A673 (cell line): ENCODE data around the gene IDUA. TPM values are rescaled to one million over a fixed set of nuclear protein-coding genes. Genes with fewer than 3 reads are reported as not detected.
A peak's percentile ranks its signal among the peaks of the same experiment; 100 is the strongest.
"Not testable (repeated sequence)": the region's sequence is repeated elsewhere in the genome, so short reads cannot be mapped to it uniquely, and the experiment has no call there.

Source experiments
- BruUV-seq: library from RNA; stranded (reverse); fragments of 400-500 nt; replicated peaks from 2 replicates; lab custom pipeline; 2021; lab: Mats Ljungman, UMichigan
- CTCF ChIA-PET: fragments of 300-600 bp; sonication (Branson Sonifier 250); formaldehyde crosslinking; loops from one replicate; lab custom pipeline; 2022; ENCODE audit warnings: antibody characterized with exemption; lab: Charles Lee
- POLR2A ChIA-PET: fragments of 300-600 bp; sonication (Branson Sonifier 250); formaldehyde crosslinking; loops from one replicate; lab custom pipeline; 2022; ENCODE audit warnings: antibody characterized with exemption; ENCODE audit not compliant: low non-redundant PET; lab: Charles Lee
- DNase-seq: peaks from one replicate; pipeline ENCODE4 v3.0.0-alpha.2; 2015; ENCODE audit warnings: low spot score
- H3K27ac ChIP-seq: fragments of 200-600 bp; sonication (generic); 2 replicates; pipeline ENCODE4 v1.5.1; 2016; ENCODE audit warnings: mixed run types, low read depth, mild to moderate bottlenecking, mixed read lengths, antibody characterized with exemption, low read length; ENCODE audit not compliant: poor library complexity, severe bottlenecking
- H3K27me3 ChIP-seq: fragments of 200-600 bp; sonication (generic); replicated peaks from 2 replicates; pipeline ENCODE4 v1.6.1; 2017; ENCODE audit warnings: mixed run types, low read depth, mild to moderate bottlenecking, mixed read lengths, antibody characterized with exemption, low read length; ENCODE audit not compliant: insufficient read depth, poor library complexity
- H3K36me3 ChIP-seq: fragments of 200-600 bp; sonication (generic); 2 replicates; pipeline ENCODE4 v1.6.1; 2016; ENCODE audit warnings: mixed run types, mild to moderate bottlenecking, mixed read lengths, antibody characterized with exemption, low read length; ENCODE audit not compliant: insufficient read depth, poor library complexity, severe bottlenecking
- H3K4me1 ChIP-seq: fragments of 200-600 bp; sonication (generic); 2 replicates; pipeline ENCODE4 v1.6.1; 2017; ENCODE audit warnings: mixed run types, mild to moderate bottlenecking, mixed read lengths, antibody characterized with exemption, low read length; ENCODE audit not compliant: insufficient read depth, poor library complexity, severe bottlenecking
- H3K4me3 ChIP-seq: fragments of 200-600 bp; sonication (generic); 2 replicates; pipeline ENCODE4 v1.5.1; 2016; ENCODE audit warnings: low read depth, mixed run types, mild to moderate bottlenecking, mixed read lengths, low read length; ENCODE audit not compliant: poor library complexity, severe bottlenecking
- H3K9me3 ChIP-seq: fragments of 200-600 bp; sonication (generic); 2 replicates; pipeline ENCODE4 v1.6.1; 2016; ENCODE audit warnings: mixed run types, low read depth, mild to moderate bottlenecking, mixed read lengths, antibody characterized with exemption, low read length; ENCODE audit not compliant: poor library complexity, severe bottlenecking
- EZH2 ChIP-seq: fragments of 200-600 bp; sonication (generic); IDR thresholded peaks from 2 replicates; pipeline ENCODE4 v1.6.1; 2017; ENCODE audit warnings: borderline replicate concordance, low read depth, mild to moderate bottlenecking, mixed read lengths, antibody characterized with exemption, low read length; ENCODE audit not compliant: poor library complexity, severe bottlenecking
- intact Hi-C: fragments of 100-400 bp; cut with micrococcal nuclease; formaldehyde crosslinking; loops from one replicate; pipeline ENCODE4 v1.10.0; 2022; ENCODE audit not compliant: unreplicated experiment
- total RNA-seq: library from RNA; stranded (reverse); gene quantifications from 2 replicates; pipeline ENCODE4 v1.2.3, GENCODE V29; 2021
- TF ChIP-seq, protein P1 (sequence below): fragments of 300-800, 200-600 bp; sonication (generic); conservative IDR thresholded peaks from 2 replicates; pipeline ENCODE4 v1.5.1; 2017; ENCODE audit warnings: low read depth, mild to moderate bottlenecking, antibody characterized with exemption, low read length, moderate library complexity, mixed read lengths

Gene IDUA
- total RNA-seq, 1 experiment from 2014 or later = 12.3 TPM

DNA sequence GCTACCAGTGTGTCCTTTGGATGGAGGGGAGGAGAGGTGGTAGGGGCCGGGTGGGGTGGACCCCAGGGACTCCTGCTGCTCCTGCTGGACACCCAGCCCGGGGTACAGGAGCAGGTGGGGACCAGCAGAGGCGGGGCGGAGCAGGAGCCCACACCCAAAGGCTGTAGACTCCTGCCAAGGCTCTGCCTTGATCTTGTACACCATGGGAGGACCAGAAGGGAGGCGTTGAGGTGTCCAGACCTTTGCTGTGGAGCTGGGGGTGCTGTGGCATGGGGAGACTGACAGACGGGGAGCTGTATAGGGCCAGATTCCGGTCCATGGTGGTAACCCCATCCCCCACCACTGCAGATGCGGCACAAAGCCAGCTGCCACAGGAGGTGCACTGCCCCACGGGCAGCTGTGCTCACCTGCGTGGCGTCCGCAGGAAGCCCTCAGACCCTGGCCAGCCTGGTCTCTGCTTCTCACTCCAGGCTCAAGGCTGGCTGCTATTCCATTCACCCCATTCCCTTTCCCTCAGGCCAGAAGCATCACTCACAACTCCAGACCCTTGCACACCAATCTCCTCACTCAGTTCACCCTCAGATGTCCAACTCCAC lies 11.3 kb downstream of the IDUA start:
- Histone ChIP-seq H3K36me3 (no peaks in the 10 kb centered on the region), H3K4me3 (no peak overlapping the region), H3K27ac (no peak overlapping the region), H3K27me3 (peaks cover 67% of the 10 kb centered on the region), H3K4me1 (peaks cover 13% of the 10 kb centered on the region), H3K9me3 (no peaks in the 10 kb centered on the region)
- ChIA-PET POLR2A (no interaction called here), CTCF (interaction anchor here (0.8 kb wide), 1 partner anchor 358 kb away, joined by 3 read pairs; no protein-coding TSS in a partner anchor)
- no peak for TF ChIP-seq EZH2
- TF ChIP-seq, protein P1, sequence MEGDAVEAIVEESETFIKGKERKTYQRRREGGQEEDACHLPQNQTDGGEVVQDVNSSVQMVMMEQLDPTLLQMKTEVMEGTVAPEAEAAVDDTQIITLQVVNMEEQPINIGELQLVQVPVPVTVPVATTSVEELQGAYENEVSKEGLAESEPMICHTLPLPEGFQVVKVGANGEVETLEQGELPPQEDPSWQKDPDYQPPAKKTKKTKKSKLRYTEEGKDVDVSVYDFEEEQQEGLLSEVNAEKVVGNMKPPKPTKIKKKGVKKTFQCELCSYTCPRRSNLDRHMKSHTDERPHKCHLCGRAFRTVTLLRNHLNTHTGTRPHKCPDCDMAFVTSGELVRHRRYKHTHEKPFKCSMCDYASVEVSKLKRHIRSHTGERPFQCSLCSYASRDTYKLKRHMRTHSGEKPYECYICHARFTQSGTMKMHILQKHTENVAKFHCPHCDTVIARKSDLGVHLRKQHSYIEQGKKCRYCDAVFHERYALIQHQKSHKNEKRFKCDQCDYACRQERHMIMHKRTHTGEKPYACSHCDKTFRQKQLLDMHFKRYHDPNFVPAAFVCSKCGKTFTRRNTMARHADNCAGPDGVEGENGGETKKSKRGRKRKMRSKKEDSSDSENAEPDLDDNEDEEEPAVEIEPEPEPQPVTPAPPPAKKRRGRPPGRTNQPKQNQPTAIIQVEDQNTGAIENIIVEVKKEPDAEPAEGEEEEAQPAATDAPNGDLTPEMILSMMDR = no peak
- intact Hi-C loops = no loop called here
- BruUV-seq = no TSS peak
- no peak for DNase-seq

- peaks cover 79% of the 10 kb centered on the region for H3K27me3 ChIP-seq
- CTCF ChIA-PET = interaction anchor here (0.8 kb wide), 1 partner anchor 357 kb away, joined by 3 read pairs; no protein-coding TSS in a partner anchor
- POLR2A ChIA-PET = not testable (repeated sequence)
These were observed 12.5 kb downstream of the IDUA start for GRCh38 chr4:999240-999863.

DNA sequence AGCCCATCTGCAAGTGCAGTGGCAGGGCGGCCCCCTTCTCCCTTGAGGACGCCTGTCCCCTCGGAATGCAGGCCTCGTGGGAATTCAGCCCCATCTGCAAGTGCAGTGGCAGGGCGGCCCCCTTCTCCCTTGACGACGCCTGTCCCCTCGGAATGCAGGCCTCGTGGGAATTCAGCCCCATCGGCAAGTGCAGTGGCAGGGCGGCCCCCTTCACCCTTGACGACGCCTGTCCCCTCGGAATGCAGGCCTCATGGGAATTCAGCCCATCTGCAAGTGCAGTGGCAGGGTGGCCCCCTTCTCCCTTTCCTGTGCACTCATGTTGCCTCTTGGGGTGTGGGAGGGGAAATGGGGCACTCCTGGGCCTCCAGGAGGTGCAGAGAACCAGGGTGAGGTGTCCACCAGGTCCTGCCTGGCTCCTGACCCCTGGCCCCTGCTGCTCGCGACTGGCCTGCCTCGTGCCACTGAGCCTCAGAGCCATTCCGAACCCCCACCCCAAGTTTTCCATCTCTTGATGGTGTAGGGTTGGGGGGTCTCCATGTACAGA lies 13.1 kb downstream of the IDUA start:
- peaks cover 13% of the 10 kb centered on the region for H3K4me1 ChIP-seq
- intact Hi-C loops = no loop called here
- H3K4me3 ChIP-seq = no peak overlapping the region
- H3K36me3 ChIP-seq = no peaks in the 10 kb centered on the region
- CTCF ChIA-PET = no interaction called here
- TF ChIP-seq, protein P1 = no peak
- no peak for TF ChIP-seq EZH2
- no TSS peak for BruUV-seq
- DNase-seq = no peak
- POLR2A ChIA-PET = no interaction called here
- H3K27me3 ChIP-seq = peaks cover 85% of the 10 kb centered on the region
- no peak overlapping the region for H3K27ac ChIP-seq
- H3K9me3 ChIP-seq = no peaks in the 10 kb centered on the region

More at GRCh38 chr4:999240-999863, 12.5 kb downstream of the IDUA start:
- peaks cover 13% of the 10 kb centered on the region for H3K4me1 ChIP-seq
- H3K4me3 ChIP-seq, H3K9me3 ChIP-seq, intact Hi-C loops, H3K27ac ChIP-seq, BruUV-seq, H3K36me3 ChIP-seq: not testable (repeated sequence)
- peak; percentile 42 for DNase-seq
